ENCODE measurements around the gene TGFBR3L. TPM values are rescaled to one million over a fixed set of nuclear protein-coding genes. Genes with fewer than 3 reads are reported as not detected.

Gene TGFBR3L
- total and polyA plus RNA-seq, 2 of the 8 experiments (the other 6 are each of a cell fraction or from before 2014, with no cell fraction given) = 3.1 to 3.7 TPM

DNA sequence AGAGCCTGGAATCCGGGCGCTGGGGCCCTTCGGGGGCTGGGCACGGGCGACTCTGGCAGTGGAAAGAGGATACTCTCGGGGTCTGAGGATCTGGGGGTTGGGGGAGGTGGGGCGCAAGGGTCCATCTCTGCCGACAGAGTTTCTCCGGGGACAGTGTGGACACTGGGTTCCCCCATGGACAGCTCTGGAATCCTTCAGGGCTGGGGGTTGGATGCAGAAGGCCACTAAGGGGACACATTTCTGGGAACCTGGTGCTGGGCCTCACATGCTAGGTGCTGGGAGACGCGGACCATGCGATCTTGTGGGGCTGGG lies 2.3 kb downstream of the TGFBR3L start:
- H3K36me3 ChIP-seq (ENCODE audit: control insufficient read depth in 2 of 4, insufficient read depth in 4 of 4, low read length in 3 of 4) = peaks cover 0 to 9% (median 2%) of the 10 kb centered on the region in 4 experiments; a peak in 2 of 8 replicates
- H3K23me2 ChIP-seq (ENCODE audit: low read depth, low read length) = peaks cover 21% of the 10 kb centered on the region
- peaks cover 0 to 20% (median 12%) of the 10 kb centered on the region in 4 experiments; a peak in 5 of 7 replicates for H3K4me1 ChIP-seq (replicated peaks in 1 of 4; ENCODE audit: control insufficient read depth in 3 of 4, insufficient read depth in 4 of 4, low read length in 3 of 4)
- H2BK15ac ChIP-seq (ENCODE audit: low read length) = peak overlapping the region; percentile 31; the same call in 1 of the 2 replicates
- 6% methylated on average over 7 of the region's 12 CpGs; no CpG with 5 or more reads in 1 of the 2 experiments for WGBS, 2 experiments (ENCODE audit: extremely low coverage in 1 of 2, insufficient coverage in 1 of 2, insufficient read length in 1 of 2, insufficient replicate concordance in 2 of 2, low coverage in 1 of 2, low lambda C conversion rate in 2 of 2, missing lambda C conversion rate in 1 of 2)
- peaks cover 17 to 45% (median 39%) of the 10 kb centered on the region in 4 experiments; a peak in 6 of 7 replicates for H3K27me3 ChIP-seq (replicated peaks in 1 of 4; ENCODE audit: control insufficient read depth in 3 of 4, extremely low read depth in 1 of 4, insufficient read depth in 3 of 4, low read length in 3 of 4)
- no peak overlapping the region for H3K14ac ChIP-seq (ENCODE audit: insufficient read length)
- FAIRE-seq = no peak
- no peak overlapping the region for H2BK20ac ChIP-seq (ENCODE audit: low read length)
- H4K91ac ChIP-seq (replicated peaks; ENCODE audit: insufficient read length, low read length) = no peak overlapping the region
- no peak overlapping the region for H2AK5ac ChIP-seq (ENCODE audit: low read depth, low read length)
- H2BK12ac ChIP-seq (ENCODE audit: low read depth, low read length) = no peak overlapping the region
- H3K56ac ChIP-seq (replicated peaks; ENCODE audit: insufficient read length, low read depth, low read length) = no peak overlapping the region
- H3K79me1 ChIP-seq (ENCODE audit: low read depth, low read length) = no peaks in the 10 kb centered on the region
- H3K23ac ChIP-seq (ENCODE audit: insufficient read length) = no peak overlapping the region
- DNase-seq (ENCODE audit: low read depth in 1 of 2, low spot score in 2 of 2) = no peak
- no peak overlapping the region for H4K5ac ChIP-seq (ENCODE audit: insufficient read length, low read depth, low read length)
- no peak overlapping the region; the same call in 1 of the 2 replicates for H3K18ac ChIP-seq (ENCODE audit: extremely low read depth, low read length)
- no peaks in the 10 kb centered on the region for H3K79me2 ChIP-seq (ENCODE audit: control insufficient read depth in 1 of 2, insufficient read depth in 2 of 2, low read length in 2 of 2)
- H3K27ac ChIP-seq (ENCODE audit: low read depth, low read length) = no peak overlapping the region
- ChIA-PET POLR2A (ENCODE audit: partially characterized antibody) (interaction anchor here (1.3 to 10.6 kb wide), 10 partner anchors 9 to 60 kb away, joined by 3 to 106 read pairs (median 8); partner anchors contain the start of genes CTXN1, LRRC8E and MAP2K7), CTCF (ENCODE audit: partially characterized antibody) (interaction anchor here (0.6 to 9.0 kb wide), 13 partner anchors 9 to 238 kb away, joined by 3 to 112 read pairs (median 5); partner anchors contain the start of genes MAP2K7, PRR36 and TIMM44)
- no peak overlapping the region for H2BK120ac ChIP-seq (replicated peaks; ENCODE audit: low read depth, low read length)
- no peak overlapping the region for H4K8ac ChIP-seq (ENCODE audit: extremely low read depth, insufficient read depth, low read length)
- no peak overlapping the region for H3K4ac ChIP-seq (replicated peaks; ENCODE audit: insufficient read length, low read depth, low read length)
- no peak overlapping the region for H2BK5ac ChIP-seq (ENCODE audit: low read depth, low read length)
- peaks cover 8 to 10% of the 10 kb centered on the region in 2 experiments for H4K20me1 ChIP-seq (replicated peaks in 1 of 2; ENCODE audit: control insufficient read depth in 1 of 2, insufficient read depth in 2 of 2, low read length in 2 of 2)
- peak overlapping the region; percentile 30 to 64 (median 48) for H3K4me3 ChIP-seq (ENCODE audit: extremely low read depth in 1 of 4, insufficient read depth in 2 of 4, low read depth in 3 of 4, low read length in 4 of 4)
- TF ChIP-seq JUN (IDR thresholded peaks at IDR 0.05; ENCODE audit: low read depth, low read length) (no peak), RBBP5 (IDR thresholded peaks at IDR 0.05; ENCODE audit: borderline replicate concordance, low read depth, low read length) (peak; percentile 29; the same call in 1 of the 2 replicates), ATF3 (IDR thresholded peaks at IDR 0.05; ENCODE audit: insufficient read depth, low read depth, low read length) (no peak)
- peak overlapping the region; percentile 86 to 94 for H3K4me2 ChIP-seq (ENCODE audit: insufficient read depth in 1 of 2, low read depth in 2 of 2, low read length in 2 of 2)
- no peaks in the 10 kb centered on the region for H3K9me3 ChIP-seq (ENCODE audit: insufficient read depth in 2 of 2, low read depth in 1 of 2, low read length in 1 of 2)
- no peak overlapping the region; a peak in 1 of 7 replicates for H3K9ac ChIP-seq (replicated peaks in 1 of 4; ENCODE audit: extremely low read depth in 1 of 4, low read depth in 3 of 4, low read length in 3 of 4)
- H2AFZ ChIP-seq (ENCODE audit: low read length) = no peak overlapping the region

Measured in H1 (cell line).